Measurements from ENCODE around the gene NRM. TPM values are rescaled to one million over a fixed set of nuclear protein-coding genes. Genes with fewer than 3 reads are reported as not detected.
A peak's percentile ranks its signal among the peaks of the same experiment; 100 is the strongest.

The NRM gene
- total and polyA plus RNA-seq, 2 of the 13 experiments (the other 11 are each of a cell fraction or from before 2014, with no cell fraction given): 12.5 to 16.0 TPM

DNA sequence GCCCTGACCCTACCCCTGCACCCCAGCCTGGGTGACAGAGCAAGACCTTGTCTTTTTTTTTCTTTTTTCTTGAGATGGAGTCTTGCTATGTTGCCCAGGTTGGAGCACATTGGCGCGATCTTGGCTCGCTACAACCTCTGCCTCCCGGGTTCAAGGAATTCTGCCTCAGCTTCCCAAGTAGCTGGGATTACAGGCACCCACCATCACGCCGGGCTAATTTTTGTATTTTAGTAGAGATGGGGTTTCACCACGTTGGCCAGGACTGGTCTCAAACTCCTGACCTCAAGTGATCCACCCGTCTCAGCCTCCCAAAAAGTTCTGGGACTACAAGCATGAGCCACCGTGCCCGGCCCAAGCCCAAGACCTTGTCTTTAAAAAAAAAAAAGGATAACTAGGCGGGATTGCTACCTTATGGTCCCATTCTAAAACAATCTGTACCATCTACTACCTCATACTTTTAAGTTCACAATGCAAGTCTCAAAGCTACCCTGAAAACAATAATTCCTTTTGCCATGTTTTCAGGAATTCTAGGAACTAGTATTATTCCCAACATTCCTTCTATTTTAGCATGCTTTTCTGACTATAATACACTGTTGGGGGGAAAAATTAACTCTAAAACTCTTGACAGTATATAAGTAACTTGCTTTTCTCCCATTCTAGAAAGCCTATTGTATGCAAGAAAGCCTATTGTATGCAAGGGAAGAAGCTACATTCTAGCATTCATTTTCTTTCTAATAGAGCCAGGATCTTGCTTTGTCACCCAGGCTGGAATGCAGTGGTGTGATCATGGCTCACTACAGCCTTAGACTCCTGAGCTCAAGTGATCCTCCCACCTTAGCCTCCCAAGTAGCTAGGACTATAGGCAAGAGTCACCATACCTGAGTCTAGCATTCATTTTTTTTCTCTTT, 36.0 kb upstream of the NRM start (continued):
- 0 out of 2 replicates have a peak, but pooled peaks have one; percentile 1 for TF ChIP-seq CHD2 (IDR thresholded peaks at IDR 0.05; ENCODE audit: low read depth, low read length)

DNA sequence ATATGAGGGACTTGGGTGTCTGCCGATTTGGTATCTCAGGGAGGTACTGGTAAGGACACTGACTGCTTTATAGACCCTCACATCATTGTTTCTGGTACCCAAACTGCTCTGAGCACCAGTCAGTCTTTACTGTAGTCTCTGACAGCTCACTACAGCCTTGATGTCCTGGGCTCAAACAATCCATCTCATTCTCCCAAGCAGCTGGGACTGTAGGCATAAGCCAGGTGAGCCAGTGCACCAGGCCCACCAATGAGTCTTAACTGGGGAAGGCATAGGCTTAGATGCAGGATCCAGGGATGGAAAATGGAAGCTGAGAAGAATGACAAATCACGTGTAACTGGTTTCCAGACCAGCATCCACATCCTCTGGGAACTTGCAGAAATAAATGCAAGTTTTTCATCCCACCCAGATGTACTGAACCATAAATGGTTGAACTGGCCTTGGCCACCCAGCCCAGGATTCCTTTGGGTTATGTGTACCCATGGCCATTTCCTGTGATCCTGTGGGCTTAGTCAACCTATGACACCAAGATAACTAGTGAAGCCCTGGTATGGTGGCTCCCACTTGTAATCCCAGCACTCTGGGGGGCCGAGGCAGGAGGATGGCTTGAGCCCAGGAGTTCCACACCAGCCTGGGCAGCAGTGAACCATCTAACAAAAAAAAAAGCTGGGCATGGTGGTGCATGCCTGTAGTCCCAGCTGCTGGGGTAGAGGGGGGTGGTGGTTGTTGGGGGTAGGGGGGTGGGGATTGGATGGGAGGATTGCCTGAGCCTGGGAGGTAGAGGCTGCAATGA, 35.1 kb upstream of the NRM start:
- Histone ChIP-seq H3K27me3 (ENCODE audit: control insufficient read depth in 1 of 2, insufficient read depth in 2 of 2, low read length in 2 of 2) (no peaks in the 10 kb centered on the region; a peak in 1 of 5 replicates), H3K4me2 (ENCODE audit: low read depth, low read length) (no peak overlapping the region), H3K27ac (ENCODE audit: extremely low read length, insufficient read depth, low read length) (peak overlapping the region; percentile 2), H4K20me1 (ENCODE audit: insufficient read depth, low read length) (peaks cover 44% of the 10 kb centered on the region), H2AFZ (ENCODE audit: low read length) (no peak overlapping the region), H3K4me1 (ENCODE audit: insufficient read depth, low read length) (peaks cover 56% of the 10 kb centered on the region), H3K9ac (ENCODE audit: insufficient read depth, low read depth, low read length) (no peak overlapping the region), H3K9me3 (ENCODE audit: low read length) (no peaks in the 10 kb centered on the region), H3K79me2 (ENCODE audit: insufficient read depth, low read length) (peaks cover 29% of the 10 kb centered on the region), H3K4me3 (replicated peaks in 1 of 3; ENCODE audit: insufficient read depth in 1 of 3, low read depth in 2 of 3, low read length in 3 of 3) (no peak overlapping the region), H3K36me3 (replicated peaks in 1 of 2; ENCODE audit: control insufficient read depth in 1 of 2, insufficient read depth in 2 of 2, low read length in 2 of 2) (peaks cover 27 to 64% of the 10 kb centered on the region in 2 experiments)
- WGBS (ENCODE audit: low lambda C conversion rate): 91% methylated on average over 3 of the region's 3 CpGs
- ATAC-seq: peak; percentile 9
- ChIA-PET CTCF (ENCODE audit: low intra/inter-chr PET ratio, low total read pairs) (interaction anchor here (1.3 kb wide), 1 partner anchor 43 kb away, joined by 3 read pairs; no protein-coding TSS in a partner anchor), POLR2A (interaction anchor here (0.5 to 2.5 kb wide), 7 partner anchors 9 to 180 kb away, joined by 3 to 9 read pairs (median 4); partner anchors contain the start of genes FLOT1 and MDC1)
- intact Hi-C loops (cut with micrococcal nuclease; ENCODE audit: unreplicated experiment): no loop called here
- in situ Hi-C loops (cut with HindIII; ENCODE audit: extremely low pct_ligation_motif_present, low pct_unique_long_range_greater_than_20kb): loop anchor here (10.0 kb wide), 1 partner anchor 241 kb away; the partner anchor contains the start of gene HLA-E
- FAIRE-seq: peak; percentile 59
- DNase-seq (ENCODE audit: low spot score): no peak
- BruUV-seq (replicated peaks): no TSS peak
- TF ChIP-seq BHLHE40 (IDR thresholded peaks at IDR 0.05; ENCODE audit: low read length) (no peak), NR2F1 (CRISPR knock-in tag; IDR thresholded peaks at IDR 0.05) (no peak), KLF15 (CRISPR knock-in tag; IDR thresholded peaks at IDR 0.05; ENCODE audit: borderline replicate concordance) (no peak), KAT2B (IDR thresholded peaks at IDR 0.05; ENCODE audit: borderline replicate concordance, low read depth, low read length) (no peak), PHB2 (IDR thresholded peaks at IDR 0.05; ENCODE audit: partially characterized antibody) (no peak), ZNF354B (CRISPR knock-in tag; IDR thresholded peaks at IDR 0.05) (no peak), NKX3-1 (CRISPR knock-in tag; IDR thresholded peaks at IDR 0.05) (peak; percentile 22; the same call in 1 of the 2 replicates), ZFP41 (CRISPR knock-in tag; IDR thresholded peaks at IDR 0.05; ENCODE audit: borderline replicate concordance) (no peak), WIZ (CRISPR knock-in tag; IDR thresholded peaks at IDR 0.05) (no peak), ZNF572 (CRISPR knock-in tag; IDR thresholded peaks at IDR 0.05) (no peak), ZNF292 (CRISPR knock-in tag; IDR thresholded peaks at IDR 0.05; ENCODE audit: borderline replicate concordance, low read depth) (no peak), ZNF549 (CRISPR knock-in tag; IDR thresholded peaks at IDR 0.05) (no peak), TAF15 (IDR thresholded peaks at IDR 0.05; ENCODE audit: low read depth, low read length, poor library complexity, severe bottlenecking) (no peak), TMF1 (CRISPR knock-in tag; IDR thresholded peaks at IDR 0.05; ENCODE audit: low read depth) (no peak), SRF (IDR thresholded peaks at IDR 0.05; ENCODE audit: low read depth, low read length) (no peak), SP1 (IDR thresholded peaks at IDR 0.05) (no peak), SP1 (CRISPR knock-in tag; IDR thresholded peaks at IDR 0.05) (no peak), ATF7 (IDR thresholded peaks at IDR 0.05) (no peak), ATF7 (CRISPR knock-in tag; IDR thresholded peaks at IDR 0.05) (no peak), U2AF1 (optimal IDR thresholded peaks at IDR 0.05; ENCODE audit: low read depth, low read length) (no peak)
- TF ChIP-seq, protein P1, sequence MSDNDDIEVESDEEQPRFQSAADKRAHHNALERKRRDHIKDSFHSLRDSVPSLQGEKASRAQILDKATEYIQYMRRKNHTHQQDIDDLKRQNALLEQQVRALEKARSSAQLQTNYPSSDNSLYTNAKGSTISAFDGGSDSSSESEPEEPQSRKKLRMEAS (IDR thresholded peaks at IDR 0.05): no peak; the same call in 1 of the 2 replicates
- TF ChIP-seq, protein P2, sequence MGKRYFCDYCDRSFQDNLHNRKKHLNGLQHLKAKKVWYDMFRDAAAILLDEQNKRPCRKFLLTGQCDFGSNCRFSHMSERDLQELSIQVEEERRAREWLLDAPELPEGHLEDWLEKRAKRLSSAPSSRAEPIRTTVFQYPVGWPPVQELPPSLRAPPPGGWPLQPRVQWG (CRISPR knock-in tag; IDR thresholded peaks at IDR 0.05; ENCODE audit: borderline replicate concordance, low read depth): no peak

Measured in HepG2 (cell line).